ENCODE data around the gene SMARCC2.

Gene SMARCC2

GRCh38 chr12:56126732-56127239, 62.5 kb downstream of the SMARCC2 start:
- Histone ChIP-seq H3K4me3 (ENCODE audit: low read depth, low read length) (no peak overlapping the region), H3K36me3 (replicated peaks) (peaks cover 13% of the 10 kb centered on the region), H3K27ac (no peak overlapping the region), H3K27me3 (replicated peaks) (no peaks in the 10 kb centered on the region)
- no peak for DNase-seq
- TF ChIP-seq, protein P1, sequence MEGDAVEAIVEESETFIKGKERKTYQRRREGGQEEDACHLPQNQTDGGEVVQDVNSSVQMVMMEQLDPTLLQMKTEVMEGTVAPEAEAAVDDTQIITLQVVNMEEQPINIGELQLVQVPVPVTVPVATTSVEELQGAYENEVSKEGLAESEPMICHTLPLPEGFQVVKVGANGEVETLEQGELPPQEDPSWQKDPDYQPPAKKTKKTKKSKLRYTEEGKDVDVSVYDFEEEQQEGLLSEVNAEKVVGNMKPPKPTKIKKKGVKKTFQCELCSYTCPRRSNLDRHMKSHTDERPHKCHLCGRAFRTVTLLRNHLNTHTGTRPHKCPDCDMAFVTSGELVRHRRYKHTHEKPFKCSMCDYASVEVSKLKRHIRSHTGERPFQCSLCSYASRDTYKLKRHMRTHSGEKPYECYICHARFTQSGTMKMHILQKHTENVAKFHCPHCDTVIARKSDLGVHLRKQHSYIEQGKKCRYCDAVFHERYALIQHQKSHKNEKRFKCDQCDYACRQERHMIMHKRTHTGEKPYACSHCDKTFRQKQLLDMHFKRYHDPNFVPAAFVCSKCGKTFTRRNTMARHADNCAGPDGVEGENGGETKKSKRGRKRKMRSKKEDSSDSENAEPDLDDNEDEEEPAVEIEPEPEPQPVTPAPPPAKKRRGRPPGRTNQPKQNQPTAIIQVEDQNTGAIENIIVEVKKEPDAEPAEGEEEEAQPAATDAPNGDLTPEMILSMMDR (IDR thresholded peaks at IDR 0.05; ENCODE audit: low read depth, low read length, missing control alignments), result no peak
- in situ Hi-C loops (cut with HindIII; ENCODE audit: low pct_ligation_motif_present, low sequenced_read_pairs), result no loop called here

- TF ChIP-seq, protein P1 (IDR thresholded peaks at IDR 0.05; ENCODE audit: low read depth, low read length, missing control alignments), result no peak
Observed at GRCh38 chr12:56124133-56124532, 65.2 kb downstream of the SMARCC2 start.

DNA sequence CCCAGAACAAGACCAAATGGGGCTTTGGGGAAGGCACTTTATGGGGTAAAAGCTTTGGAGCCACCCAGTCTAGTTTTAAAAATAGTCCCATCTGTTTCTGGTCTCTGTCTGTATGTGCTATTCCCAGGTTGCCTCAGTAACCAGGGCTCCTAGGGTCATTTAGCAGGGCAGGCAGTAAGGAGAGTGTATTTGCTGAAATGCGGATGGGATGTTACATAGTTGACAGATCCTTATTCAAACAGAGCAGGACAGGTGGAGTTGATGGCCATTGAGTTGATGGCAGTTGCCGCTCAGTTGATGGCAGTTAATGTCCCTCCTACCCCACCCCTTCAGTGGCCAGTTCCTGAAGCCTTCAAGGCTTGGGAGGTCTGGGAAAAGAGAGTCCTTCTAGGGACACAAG, 66.6 kb downstream of the SMARCC2 start:
- no peak for DNase-seq
- Histone ChIP-seq H3K4me3 (ENCODE audit: low read depth, low read length) (no peak overlapping the region), H3K27ac (no peak overlapping the region), H3K36me3 (replicated peaks) (peaks cover 2% of the 10 kb centered on the region), H3K27me3 (replicated peaks) (no peaks in the 10 kb centered on the region)
- in situ Hi-C loops (cut with HindIII; ENCODE audit: low pct_ligation_motif_present, low sequenced_read_pairs), result no loop called here
- TF ChIP-seq, protein P1 (IDR thresholded peaks at IDR 0.05; ENCODE audit: low read depth, low read length, missing control alignments), result no peak

More at GRCh38 chr12:56124133-56124532, 65.2 kb downstream of the SMARCC2 start:
- Histone ChIP-seq H3K4me3 (ENCODE audit: low read depth, low read length) (no peak overlapping the region), H3K27me3 (replicated peaks) (no peaks in the 10 kb centered on the region), H3K36me3 (replicated peaks) (no peaks in the 10 kb centered on the region), H3K27ac (no peak overlapping the region)
- in situ Hi-C loops (cut with HindIII; ENCODE audit: low pct_ligation_motif_present, low sequenced_read_pairs), result no loop called here
- no peak for DNase-seq

DNA sequence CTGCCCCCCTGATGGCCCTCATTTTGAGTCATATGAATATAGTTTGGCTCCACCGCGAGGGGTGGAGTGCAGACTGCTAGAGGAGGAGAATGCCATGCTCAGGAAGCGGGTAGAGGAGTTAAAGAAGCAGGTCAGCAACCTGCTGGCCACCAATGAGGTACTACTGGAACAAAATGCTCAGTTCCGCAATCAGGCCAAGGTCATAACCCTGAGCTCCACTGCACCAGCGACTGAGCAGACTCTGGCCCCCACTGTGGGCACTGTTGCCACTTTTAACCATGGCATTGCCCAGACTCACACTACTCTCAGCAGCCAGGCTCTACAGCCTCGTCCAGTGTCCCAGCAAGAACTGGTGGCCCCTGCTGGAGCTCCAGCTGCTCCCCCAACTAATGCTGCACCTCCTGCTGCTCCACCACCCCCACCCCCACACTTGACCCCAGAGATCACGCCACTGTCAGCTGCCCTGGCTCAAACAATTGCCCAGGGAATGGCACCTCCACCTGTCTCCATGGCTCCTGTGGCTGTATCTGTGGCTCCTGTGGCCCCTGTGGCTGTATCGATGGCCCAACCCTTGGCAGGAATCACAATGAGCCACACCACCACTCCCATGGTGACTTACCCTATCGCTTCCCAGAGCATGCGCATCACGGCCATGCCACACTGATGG, 67.9 kb downstream of the SMARCC2 start:
- in situ Hi-C loops (cut with HindIII; ENCODE audit: low pct_ligation_motif_present, low sequenced_read_pairs), result no loop called here
- H3K27ac ChIP-seq, result no peak overlapping the region
- no peaks in the 10 kb centered on the region for H3K27me3 ChIP-seq (replicated peaks)
- TF ChIP-seq, protein P1 (IDR thresholded peaks at IDR 0.05; ENCODE audit: low read depth, low read length, missing control alignments), result no peak
- no peak for DNase-seq
- peaks cover 6% of the 10 kb centered on the region for H3K36me3 ChIP-seq (replicated peaks)
- H3K4me3 ChIP-seq (ENCODE audit: low read depth, low read length), result no peak overlapping the region

DNA sequence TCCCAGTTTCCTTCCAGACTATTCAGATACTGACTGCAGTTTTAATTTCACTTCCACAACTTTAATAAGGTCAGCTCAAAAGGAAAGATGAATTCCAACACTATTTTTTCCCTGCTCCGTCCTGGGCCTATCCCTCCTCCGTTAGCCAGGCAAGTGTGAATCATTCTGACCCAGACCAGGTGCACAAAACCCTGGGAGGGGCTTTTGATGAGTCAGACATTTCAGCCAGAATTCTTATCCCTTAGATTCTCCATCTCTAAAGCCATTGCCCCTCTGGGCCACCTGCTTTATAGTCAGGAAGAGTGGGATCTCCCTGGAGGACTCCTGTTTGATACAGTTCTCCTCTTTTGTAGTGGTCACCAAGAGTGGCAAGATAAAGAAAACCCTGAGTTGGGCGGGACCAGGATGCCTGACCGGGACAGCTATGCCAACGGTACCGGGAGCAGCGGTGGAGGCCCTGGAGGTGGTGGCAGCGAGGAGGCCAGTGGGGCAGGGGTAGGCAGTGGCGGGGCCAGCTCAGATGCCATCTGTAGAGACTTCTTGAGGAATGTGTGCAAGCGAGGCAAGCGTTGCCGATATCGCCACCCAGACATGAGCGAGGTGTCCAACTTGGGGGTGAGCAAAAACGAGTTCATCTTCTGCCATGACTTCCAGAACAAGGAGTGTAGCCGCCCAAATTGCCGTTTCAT, 69.0 kb downstream of the SMARCC2 start:
- Histone ChIP-seq H3K27ac (no peak overlapping the region), H3K36me3 (replicated peaks) (peaks cover 6% of the 10 kb centered on the region), H3K27me3 (replicated peaks) (no peaks in the 10 kb centered on the region), H3K4me3 (ENCODE audit: low read depth, low read length) (no peak overlapping the region)
- TF ChIP-seq, protein P1 (IDR thresholded peaks at IDR 0.05; ENCODE audit: low read depth, low read length, missing control alignments), result no peak
- no peak for DNase-seq
- in situ Hi-C loops (cut with HindIII; ENCODE audit: low pct_ligation_motif_present, low sequenced_read_pairs), result no loop called here
